IPS-11a (cell line): ENCODE measurements around the gene RNASE13.
"Not testable (repeated sequence)": the region's sequence is repeated elsewhere in the genome, so short reads cannot be mapped to it uniquely, and the experiment has no call there.

Experiments used
- H3K4me3 ChIP-seq: one replicate; pipeline ENCODE4 v1.5.1; 2013; ENCODE audit warnings: low read depth, low read length, control low read depth

RNASE13 gene

DNA sequence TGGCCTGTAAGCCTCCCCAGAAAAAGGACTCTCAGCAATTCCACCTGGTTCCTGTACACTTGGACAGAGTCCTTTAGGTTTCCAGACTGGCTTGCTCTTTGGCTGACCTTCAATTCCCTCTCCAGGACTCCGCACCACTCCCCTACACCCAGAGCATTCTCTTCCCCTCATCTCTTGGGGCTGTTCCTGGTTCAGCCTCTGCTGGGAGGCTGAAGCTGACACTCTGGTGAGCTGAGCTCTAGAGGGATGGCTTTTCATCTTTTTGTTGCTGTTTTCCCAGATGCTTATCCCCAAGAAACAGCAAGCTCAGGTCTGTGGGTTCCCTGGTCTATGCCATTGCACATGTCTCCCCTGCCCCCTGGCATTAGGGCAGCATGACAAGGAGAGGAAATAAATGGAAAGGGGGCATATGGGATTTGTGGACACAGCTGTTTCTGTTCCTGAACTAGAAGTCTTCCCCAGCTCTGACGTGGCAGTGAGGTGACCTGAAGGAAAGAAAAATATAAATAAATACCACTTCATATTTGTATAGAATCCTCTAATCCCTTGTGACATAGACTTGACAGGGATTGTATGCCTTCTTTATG is 8.9 kb upstream of the RNASE13 start:
- H3K4me3 ChIP-seq = no peak overlapping the region

DNA sequence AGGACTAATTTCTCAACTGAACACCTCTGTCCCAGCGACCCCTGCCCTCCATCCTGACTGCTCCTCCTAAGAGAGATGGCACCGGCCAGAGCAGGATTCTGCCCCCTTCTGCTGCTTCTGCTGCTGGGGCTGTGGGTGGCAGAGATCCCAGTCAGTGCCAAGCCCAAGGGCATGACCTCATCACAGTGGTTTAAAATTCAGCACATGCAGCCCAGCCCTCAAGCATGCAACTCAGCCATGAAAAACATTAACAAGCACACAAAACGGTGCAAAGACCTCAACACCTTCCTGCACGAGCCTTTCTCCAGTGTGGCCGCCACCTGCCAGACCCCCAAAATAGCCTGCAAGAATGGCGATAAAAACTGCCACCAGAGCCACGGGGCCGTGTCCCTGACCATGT is 8.3 kb upstream of the RNASE13 start:
- no peak overlapping the region for H3K4me3 ChIP-seq

DNA sequence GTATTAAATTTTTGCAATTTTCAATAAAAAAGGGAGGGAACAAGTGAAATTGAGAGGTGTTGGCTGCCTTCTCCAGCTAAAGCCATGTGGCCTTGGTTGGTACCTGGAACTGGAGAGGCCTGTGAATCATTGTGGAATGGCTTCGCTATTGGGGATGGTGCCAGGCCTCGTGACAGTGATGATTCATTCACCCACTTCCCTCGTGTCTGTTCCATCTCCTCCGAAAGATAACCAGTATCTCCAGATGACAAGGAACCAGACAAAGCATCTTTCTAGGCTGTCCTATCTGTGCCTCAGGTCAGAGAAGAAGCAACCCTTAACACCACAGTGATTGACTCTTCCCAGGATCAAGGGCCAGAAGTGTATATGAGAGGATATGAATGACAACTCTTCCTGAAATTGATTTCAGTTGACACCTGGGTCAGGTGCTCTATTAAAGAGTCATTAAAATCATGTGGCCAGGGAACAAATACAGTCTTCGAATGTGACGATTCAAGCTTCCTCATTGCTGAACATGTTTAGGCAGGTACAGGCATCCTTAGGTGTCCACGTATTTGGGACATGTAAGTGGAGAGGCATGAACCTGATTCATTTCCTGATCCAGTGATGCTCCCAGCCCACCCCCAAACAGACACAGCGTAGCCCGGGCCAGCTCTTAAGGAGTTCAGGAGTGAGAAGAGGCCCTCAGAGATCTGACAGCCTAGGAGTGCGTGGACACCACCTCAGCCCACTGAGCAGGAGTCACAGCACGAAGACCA is 7.2 kb upstream of the RNASE13 start, which contains the start of gene RNASE7:
TSS of gene RNASE7 (plus strand) at position 687 of the 758 bp plus-strand sequence. CDS start 631 bp downstream, outside the sequence.
- H3K4me3 ChIP-seq = no peak within 1 kb of the TSS

DNA sequence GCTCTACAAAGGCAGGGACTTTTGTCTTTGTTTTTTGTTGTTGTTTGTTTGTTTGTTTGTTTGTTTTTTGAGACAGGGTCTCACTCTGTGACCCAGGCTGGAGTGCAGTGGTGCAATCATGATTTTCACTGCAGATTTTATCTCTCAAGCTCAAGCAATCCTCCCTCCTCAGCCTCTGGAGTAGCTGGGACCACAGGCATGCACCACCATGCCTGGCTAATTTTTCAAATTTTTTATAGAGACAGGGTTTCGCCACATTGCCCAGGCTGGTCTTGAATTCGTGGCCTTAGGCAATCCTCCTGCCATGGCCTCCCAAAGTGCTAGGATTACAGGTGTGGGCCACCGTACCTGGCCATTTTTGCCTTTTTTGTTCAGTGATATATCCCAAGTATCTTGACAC is 6.3 kb upstream of the RNASE13 start:
- not testable (repeated sequence) for H3K4me3 ChIP-seq

DNA sequence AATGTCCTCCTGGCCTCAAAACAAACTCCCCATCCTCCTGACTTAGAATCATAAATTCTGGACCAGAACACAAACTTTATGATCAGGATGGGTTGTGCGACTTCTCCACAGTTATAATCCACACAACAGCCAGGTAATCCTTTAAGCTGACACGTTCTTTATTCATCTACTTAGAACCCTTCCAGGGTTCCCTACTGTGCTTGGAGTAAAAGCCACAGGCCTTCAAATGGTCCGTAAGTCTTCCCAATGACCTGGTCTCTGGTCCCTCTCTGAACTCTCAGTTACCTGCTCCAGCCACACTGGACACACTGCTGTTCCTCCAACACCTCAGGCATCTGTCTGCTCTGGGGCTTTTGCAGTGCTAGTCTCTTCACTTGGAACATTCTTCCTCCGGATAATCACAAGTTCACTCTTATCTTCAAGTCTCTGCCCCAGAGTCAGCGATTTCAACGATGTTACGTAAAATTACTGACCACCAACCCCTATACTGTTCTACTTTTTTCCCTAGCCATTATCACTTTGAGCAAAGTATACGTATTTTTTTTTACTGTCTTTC is 5.8 kb upstream of the RNASE13 start:
- H3K4me3 ChIP-seq = no peak overlapping the region

DNA sequence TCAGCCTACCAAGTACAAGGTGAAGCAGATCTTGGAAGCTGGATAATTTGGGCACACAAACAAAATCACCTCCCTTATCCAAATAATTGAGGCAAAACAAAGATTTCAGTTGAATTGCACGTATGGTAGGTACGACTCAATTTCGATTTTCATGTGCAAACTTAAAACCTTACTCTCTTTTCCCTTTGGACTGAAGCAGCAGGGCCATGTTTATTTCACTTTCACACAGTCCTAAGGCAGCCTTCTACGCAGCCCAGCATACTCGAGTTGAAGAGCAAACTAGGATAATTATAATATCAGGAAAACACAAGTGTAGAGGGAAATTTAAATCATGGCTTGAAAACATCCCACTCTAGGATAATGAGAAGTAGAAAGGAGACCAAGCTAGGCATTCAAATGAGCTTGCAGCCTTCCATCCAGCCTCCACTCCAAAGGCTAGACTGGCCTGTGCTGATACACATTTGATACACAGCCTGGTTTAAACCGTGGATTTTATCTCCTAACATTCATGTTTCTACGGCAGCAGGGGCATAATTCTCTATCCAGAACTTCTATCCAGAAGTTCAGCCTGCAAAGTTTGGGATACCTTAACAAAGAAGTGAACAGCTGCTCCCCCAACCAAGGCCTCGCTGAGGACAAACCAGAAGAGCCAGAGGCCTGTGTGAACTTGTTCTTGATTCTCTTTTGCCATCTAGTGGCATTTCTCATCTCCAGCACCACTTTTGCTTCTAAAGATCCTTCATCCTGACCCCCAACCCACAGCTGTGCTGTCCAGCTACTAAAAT is 5.2 kb upstream of the RNASE13 start:
- H3K4me3 ChIP-seq = no peak overlapping the region

DNA sequence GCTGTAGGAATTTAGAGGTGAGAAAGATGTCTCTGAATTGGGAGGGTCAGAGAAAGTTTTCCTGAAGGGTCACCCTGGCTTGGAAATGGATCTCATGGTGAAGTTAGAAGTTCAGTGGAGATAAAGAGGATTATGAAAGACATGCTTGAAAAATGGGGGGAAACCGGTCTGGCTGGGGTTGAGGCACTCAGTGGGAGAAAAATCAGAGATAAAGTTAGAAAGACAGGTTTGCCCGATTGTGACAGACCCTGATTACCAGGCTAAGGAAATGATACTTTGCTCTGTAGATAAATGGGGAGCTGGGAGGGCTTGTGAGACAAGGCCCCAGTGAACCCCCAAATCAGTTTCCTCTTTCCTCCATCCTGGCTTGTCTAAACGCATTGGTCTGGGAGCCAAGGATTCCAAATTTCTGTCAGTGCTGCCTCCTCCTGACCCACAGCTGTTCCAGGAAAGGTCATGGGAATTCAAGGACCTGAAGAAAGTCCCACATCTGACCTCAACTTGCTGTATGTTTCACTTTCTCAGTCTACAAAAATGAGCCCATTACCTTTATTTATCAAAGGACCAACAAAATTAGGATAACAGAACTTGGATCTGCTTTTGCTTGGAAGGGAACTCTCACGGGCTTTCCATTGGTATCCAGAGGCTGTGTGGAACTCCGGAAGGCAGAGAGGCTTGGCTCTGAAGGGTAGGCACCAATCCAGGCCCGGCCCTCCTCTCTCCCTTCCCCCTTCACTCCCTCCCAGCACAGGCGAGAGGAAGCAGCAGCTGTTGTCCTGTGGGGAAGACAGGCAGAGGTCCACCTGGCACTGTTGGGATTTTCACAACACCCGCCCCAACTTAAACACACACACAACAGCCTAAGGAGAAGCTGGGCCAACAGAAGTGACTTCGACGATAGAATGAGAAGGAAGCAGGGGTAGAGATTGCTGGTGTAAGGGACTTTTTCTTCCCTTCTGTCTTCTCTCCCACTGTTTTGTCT is 4.1 kb upstream of the RNASE13 start:
- H3K4me3 ChIP-seq = no peak overlapping the region

DNA sequence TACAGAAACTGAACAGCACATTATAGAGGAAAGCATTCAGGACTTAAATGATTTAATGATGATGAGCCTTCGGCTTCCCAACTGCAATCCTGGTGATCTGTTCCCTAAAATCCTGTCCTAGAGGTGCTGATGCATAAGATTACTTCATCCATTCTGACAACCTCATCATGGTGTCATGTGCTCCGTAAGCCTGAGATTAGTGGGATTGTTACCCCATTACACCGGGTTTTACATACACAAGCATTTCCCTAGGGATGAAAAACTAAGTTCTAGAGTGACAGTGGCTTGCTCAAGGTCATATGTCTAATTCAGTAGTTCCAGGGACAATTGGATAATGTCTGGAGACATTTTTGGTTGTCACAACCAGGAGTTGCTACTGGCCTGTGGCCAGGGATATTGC is 2.5 kb upstream of the RNASE13 start:
- H3K4me3 ChIP-seq = no peak overlapping the region

DNA sequence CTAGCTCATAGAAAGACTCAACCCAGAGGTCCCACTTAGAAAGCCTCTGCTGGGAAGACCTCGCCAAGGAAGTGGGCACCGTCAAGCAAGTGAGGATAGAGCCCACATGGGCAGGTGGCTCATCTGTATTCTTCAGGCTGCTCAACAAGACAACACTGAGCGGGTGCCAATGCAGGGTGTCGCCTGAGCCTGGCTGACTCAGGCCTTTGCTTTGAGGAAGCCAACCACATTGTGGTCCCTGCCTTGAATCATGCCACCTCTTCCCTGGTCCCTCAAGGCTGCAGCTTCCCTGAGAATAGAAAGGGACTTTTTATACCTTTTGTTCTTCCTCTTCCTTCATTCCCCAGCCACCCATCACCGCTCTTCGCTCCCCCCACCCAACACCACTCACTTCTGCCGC is 2.1 kb upstream of the RNASE13 start:
- H3K4me3 ChIP-seq = no peak overlapping the region

DNA sequence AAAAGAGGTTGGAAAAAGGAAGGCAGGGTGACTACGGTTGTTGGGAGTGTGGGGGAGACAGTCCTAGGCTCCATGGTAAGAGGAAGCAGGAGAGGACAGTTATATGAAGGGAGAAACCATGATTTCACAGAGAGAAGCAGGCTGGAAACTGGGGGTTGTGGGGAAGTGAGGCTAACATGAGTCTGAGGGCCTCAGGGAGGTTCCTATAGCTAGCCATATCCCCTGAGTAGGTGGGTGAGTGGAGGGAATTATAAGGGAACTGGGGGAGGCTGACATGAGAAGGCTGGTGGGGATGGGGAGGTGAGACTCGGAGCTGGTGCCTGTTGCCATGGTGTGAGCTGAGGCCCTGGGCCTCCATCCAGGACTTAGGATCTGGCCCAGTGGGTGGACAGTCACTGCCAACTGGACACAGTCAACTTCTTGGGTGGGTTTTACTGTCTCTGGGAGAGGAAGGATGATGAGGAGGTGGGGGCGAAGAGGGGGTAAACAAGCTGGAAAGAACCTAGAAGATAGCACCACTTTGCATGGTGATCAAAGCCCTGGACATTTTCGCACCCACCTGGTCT is 1.4 kb downstream of the RNASE13 start:
- H3K4me3 ChIP-seq = no peak overlapping the region

DNA sequence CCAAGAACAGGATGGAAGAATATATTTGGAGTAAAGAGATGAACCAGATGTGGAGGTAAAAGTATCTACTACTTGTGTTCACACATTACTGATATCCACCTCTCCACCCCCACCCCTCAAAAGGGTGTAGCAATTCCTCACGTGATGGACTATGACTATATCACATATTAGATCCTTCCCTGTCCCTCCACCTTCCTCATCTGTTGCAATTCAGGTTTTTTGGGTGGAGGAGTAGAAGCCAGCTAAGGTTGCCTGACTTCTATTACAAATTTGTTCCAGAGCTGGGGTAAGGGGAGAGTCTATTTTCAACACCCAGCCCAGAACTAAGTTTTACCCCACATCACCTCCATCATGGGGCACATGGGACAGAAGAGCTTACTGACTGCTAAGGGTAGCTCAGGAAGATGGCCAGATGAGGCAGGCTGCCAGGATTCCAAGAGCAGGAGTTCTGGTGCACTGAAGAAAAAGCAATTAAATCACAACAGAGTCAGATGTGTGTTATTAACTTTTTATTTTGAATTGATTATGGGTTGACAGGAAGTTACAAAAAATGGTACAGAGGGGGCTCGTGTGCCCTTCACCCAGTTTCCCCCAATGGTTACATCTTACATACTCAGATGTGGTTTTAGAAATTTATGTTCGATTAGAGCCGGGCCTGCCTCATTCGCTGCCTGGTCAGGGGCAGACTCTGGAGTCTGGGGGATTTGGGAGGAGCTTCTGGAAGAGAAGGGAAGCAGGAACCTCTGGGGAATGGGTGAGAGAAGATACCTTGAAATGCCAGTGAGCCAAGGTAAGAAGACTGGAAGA is 2.1 kb downstream of the RNASE13 start:
- H3K4me3 ChIP-seq = no peak overlapping the region

DNA sequence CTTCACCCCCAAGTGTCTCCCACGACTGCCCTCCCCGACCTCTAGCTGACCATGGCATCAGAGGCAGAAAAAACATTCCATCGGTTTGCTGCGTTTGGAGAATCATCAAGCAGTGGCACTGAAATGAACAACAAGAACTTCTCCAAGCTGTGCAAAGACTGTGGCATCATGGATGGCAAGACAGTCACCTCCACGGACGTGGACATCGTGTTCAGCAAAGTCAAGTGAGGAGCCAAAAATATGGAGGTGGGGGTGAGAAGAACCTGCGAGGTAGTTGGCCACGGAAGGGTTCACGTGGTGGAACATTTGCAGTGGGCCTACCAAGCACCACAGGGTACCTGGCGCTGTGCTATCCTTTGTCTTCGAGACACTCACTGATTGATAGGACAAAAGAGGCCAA is 4.1 kb downstream of the RNASE13 start:
- no peak overlapping the region for H3K4me3 ChIP-seq

DNA sequence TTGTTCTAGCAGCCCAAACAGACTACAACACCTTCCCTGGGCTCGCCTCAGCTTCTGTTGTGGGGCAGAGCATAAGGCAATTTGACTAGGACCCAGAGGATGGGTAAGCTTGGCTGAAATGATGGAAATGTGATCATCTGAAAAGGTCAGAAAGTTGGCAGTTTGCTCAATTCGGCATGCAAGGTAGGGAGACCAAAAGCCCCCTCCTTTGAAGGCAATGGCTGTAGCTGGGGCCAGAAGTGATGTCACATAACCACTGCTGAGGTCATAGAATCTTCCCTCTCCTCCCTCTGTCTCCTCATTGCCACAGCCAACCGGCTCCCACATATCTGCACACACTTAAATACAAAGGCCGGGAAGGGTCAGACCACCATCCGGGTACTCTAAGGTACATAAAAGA is 4.7 kb downstream of the RNASE13 start, which contains the start of gene TPPP2:
TSS of gene TPPP2 (plus strand) at position 301 of the 400 bp plus-strand sequence. CDS start 365 bp downstream, outside the sequence.
- H3K4me3 ChIP-seq = no peak within 1 kb of the TSS

DNA sequence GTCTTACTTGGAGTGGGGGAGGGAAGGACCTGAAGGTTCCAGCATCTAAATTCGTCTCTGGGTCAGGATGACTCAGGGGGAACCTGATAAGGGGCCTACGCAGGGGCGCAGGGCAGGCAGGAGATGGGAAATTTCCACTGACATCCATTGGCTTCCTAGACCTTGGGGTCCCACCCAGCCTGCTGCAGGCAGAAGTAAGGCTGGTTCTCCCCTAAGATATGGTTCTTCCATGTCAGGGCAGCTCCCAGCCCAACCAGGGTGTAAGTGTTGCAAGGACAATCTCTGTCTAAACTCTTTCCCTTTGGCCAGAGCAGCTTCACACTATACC is 7.7 kb downstream of the RNASE13 start:
- H3K4me3 ChIP-seq = no peak overlapping the region

DNA sequence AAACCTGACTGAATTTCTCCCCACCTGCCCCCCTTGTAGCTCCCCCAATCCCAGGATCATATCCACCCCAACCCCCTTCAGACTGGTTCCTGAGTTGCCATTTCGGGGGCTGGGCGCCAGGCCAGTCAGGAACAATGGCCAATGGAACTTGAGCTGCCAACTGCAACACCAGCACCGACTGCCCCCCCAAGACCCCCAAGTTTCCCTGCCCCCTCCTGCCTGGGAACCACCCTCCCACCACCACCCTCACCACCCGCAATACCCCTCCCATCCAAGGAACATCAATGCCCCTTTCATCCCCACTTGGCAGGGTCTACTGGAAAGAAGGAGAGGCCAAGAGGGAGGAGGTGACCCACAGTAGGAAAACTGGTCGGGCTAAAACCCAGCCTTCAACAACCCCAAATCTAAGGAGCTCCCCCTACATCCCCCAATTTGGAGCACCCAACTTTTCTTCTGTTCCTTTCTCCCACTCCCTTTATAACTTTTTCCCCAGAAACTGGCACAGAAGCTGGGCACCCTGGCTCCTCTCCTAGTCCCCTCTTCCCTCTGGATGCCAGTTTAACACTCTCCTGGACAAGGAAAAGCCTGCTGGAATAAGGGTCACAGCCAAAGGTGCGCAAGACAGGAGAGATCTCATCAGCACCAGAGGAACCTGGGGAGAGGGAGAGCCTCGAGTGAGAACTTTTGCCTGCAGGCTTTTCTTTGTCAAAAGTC is 8.2 kb downstream of the RNASE13 start:
- peak overlapping the region; percentile 37 for H3K4me3 ChIP-seq

DNA sequence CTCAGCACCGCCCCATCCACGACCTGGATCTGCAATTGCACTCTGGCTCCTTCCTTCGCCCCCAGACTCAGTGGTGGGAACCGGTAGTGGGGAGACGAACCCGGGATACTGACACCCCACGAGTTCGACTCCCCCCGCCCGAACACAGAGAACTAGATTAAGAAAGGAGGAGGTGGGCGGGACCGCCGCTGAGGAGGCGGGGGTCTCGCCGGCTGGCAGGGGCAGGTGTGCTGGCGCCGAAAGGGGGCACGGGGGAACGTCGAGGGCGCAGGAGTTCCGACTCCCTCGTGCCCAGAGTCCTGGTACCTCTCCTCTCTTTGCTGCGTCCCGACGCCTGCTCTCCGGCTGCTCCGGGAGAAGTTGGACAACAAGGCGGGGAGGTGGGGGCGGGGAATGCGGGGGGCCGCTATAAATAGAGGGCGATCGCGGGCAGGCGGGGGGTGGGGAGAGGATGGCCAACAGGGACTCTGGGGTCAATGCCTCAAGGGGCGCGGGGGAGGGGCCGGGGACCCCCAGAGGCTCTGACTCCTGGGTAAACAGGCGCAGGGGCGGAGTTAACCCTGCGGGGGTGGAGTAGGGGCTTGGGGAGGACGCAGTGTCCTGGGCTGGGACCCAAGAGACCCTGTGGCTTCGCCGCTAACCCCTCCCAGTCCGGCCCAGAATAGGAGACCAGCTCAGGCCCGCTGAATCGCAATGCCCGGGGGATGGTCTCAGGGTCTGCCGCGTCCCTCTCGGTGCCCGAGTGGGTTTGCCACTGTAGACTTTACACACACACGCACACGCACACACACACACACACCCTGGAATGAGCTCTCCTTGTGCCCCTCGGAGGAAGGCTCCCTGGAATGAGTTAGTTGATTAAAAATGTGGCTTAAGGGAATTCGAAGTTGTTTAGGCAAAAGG is 9.0 kb downstream of the RNASE13 start:
- H3K4me3 ChIP-seq = peak overlapping the region; percentile 55

DNA sequence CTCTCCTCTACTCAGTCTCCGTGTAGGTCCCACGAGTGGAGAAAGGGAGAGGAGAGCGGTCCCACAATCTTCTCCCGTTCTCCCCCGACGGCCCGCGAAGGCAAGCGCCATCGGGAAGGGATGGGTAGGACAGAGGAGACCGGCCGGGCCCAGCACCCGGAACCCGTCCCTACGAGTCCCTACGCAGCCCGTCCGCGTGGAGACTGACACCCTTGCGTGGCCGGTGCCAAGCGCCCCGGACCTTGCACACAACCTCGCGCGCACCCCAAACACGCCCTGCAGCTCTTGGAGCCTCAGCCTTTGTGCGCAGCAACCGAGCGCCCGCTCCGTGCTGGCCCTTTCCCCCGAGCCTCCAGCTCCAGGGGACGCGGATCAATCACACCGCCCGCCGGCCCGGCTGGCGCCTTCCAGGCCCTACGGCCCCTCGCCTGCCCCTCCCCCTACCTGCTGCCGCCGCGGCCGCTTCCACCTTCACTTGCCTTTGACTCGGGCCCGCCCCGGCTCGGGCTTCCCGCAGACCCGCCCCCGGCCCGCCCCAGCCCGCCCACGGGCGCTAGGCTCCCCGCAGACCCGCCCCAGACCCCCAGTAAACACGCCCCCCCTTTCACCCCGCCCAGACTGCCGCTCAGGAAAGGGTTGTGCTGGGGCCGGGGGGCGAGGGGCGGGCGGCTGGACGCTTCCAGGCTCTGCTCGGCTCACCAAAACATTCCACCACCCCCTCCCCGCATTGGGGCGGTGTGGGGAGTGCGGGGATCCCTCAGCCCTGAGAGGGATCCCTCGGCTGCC is 9.8 kb downstream of the RNASE13 start, which contains the start of gene NDRG2:
TSS of gene NDRG2 (minus strand) at position 477 of the 786 bp plus-strand sequence. CDS start 1,746 bp downstream, outside the sequence.
- peak within 1 kb of the TSS; percentile 55 for H3K4me3 ChIP-seq
